HG02623 (cell line): Measurements from ENCODE around the gene NTMT1.
"Not testable (repeated sequence)": the region's sequence is repeated elsewhere in the genome, so short reads cannot be mapped to it uniquely, and the experiment has no call there.

ENCODE experiments used
- ATAC-seq: cut with Tn5 transposase; IDR thresholded peaks from one replicate; pipeline ENCODE4 v1.9.1; 2021; ENCODE audit warnings: moderate library complexity; ENCODE audit not compliant: unreplicated experiment

Gene NTMT1, protein sequence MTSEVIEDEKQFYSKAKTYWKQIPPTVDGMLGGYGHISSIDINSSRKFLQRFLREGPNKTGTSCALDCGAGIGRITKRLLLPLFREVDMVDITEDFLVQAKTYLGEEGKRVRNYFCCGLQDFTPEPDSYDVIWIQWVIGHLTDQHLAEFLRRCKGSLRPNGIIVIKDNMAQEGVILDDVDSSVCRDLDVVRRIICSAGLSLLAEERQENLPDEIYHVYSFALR

GRCh38 chr9:129626079-129626624 is at the start of gene NTMT1:
Gene NTMT1 (plus strand): TSS chr9:129626163. CDS start chr9:129632704, 6,541 bp downstream.
- peak; percentile 58 for ATAC-seq

GRCh38 chr9:129576546-129577543 is 49.1 kb upstream of the NTMT1 start:
- ATAC-seq, result no peak

- ATAC-seq, result no peak
Observed at GRCh38 chr9:129579294-129579693, 46.7 kb upstream of the NTMT1 start.

DNA sequence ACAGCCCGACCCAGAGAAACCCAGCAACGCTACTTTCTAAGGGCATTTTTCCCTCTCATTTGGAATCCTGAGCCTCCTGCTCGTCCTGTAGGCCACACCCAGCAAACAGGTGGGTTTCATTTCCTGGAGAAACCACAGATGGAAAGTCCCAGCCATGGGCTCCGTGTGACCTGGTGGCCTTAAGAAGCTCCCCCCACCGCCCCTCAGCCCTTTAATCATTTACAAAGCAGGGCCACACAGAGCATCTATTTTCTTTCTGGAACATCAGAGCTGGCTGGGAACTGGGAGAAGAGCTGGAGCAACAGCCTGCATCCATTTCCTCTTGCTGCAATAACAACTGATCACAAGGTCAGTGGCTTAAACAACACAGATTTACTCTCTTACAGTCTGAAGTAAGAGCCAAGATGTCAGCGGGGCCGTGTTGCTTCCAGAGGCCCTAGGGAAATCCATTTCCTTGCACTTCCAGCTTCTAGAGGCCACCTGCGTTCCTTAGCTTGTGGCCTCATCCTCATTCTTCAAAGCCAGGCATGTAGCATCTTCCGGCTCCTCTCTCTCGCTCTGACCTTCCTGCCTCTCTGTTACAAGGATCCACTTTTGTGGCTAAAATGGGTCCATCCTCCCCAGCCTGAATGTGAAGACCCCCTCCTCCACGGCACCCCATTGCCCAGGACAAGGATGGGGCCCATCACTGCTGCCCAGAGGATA is 45.6 kb upstream of the NTMT1 start:
- ATAC-seq, result no peak

DNA sequence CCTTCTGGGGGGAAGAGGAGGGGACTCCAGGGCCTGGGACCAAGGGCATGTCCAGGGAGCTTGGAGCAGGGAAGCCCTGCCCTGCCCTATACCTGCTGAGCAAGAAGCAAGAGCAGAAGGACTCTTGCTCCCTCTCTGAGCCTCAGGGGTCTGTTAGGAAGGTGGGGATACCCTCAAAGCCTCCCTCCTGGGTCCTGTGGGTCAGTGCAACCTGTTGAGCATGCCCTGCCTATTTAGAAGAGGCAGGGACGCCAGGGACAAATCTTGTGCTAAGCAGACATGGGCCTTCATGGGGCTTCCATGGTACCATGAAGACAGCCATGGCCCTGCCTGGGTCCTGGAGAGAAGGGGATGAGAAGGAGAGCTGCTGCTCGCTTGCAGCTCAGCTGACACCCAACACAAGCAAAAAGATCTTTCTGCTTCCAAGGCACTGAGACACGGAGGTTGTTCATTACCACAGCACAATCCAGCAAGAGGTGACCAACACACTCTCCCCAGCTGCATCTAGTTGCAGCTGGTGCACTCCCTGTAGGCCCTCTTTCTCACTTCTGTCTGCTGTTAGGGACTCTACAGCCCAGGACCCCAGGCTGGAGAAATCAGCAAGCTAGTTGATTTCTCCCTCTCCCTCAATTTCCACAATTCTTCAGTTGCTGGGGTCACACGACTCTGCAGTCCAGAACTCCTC is 44.3 kb upstream of the NTMT1 start:
- no peak for ATAC-seq

GRCh38 chr9:129582855-129583254 is 43.1 kb upstream of the NTMT1 start:
- no peak for ATAC-seq

GRCh38 chr9:129583308-129584038 is 42.5 kb upstream of the NTMT1 start:
- no peak for ATAC-seq

DNA sequence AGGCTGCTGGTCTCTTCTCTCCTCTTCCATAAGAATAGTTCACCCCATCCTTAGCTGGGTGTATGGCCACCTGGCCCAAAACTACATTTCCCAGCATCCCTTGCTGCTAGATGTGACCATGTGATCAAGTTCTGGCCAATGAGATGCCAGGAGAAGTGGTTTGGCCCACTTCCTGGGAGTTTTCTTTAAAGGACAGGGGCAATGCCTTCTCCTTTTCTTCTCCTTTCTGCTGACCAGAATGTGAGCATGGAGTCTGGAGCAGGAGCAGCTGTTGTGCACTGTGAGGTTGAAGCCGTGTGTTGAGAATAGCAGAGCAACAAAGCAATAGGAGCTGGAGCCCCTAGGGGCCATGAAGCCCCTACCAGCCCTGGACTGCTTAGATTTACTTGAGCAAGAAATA is 41.8 kb upstream of the NTMT1 start:
- no peak for ATAC-seq

GRCh38 chr9:129585352-129585751 is 40.6 kb upstream of the NTMT1 start:
- no peak for ATAC-seq

- no peak for ATAC-seq
Observed at GRCh38 chr9:129586245-129586644, 39.7 kb upstream of the NTMT1 start.

- no peak for ATAC-seq
Observed at GRCh38 chr9:129586685-129587084, 39.3 kb upstream of the NTMT1 start.

- no peak for ATAC-seq
Observed at GRCh38 chr9:129587487-129588262, 38.3 kb upstream of the NTMT1 start.

- no peak for ATAC-seq
Observed at GRCh38 chr9:129590466-129590865, 35.5 kb upstream of the NTMT1 start.

- ATAC-seq, result no peak
Observed at GRCh38 chr9:129591916-129592315, 34.0 kb upstream of the NTMT1 start.

GRCh38 chr9:129592790-129593189 is 33.2 kb upstream of the NTMT1 start:
- not testable (repeated sequence) for ATAC-seq

- no peak for ATAC-seq
Observed at GRCh38 chr9:129594632-129595031, 31.3 kb upstream of the NTMT1 start.

DNA sequence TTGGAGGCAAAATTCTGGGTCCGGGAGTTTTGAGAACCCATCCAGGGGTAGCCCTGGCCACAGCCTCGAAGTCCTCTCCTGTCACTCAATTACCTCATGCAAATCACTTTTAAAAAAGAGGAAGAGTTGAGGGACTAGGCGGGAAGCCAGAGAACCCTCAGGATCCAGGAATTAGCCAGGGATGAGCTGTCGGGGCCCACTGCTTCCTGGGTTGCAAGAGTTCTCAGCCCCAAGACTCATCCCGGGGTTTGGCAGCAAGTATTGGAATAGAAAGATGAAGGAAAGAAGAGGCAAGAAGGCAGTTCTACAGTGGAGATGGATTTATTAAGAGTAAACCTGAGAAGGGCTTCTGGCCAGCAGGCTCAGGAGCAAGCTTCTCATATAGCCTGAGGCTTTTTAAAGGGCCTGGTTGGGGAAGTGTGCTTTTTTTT is 30.6 kb upstream of the NTMT1 start:
- no peak for ATAC-seq

- no peak for ATAC-seq
Observed at GRCh38 chr9:129595903-129596540, 29.9 kb upstream of the NTMT1 start.
